ENCODE results near the gene COMTD1. TPM values are rescaled to one million over a fixed set of nuclear protein-coding genes. Genes with fewer than 3 reads are reported as not detected.

COMTD1 gene
- polyA plus RNA-seq, 1 donor (not counting 4 experiments of a cell fraction or from before 2014, with no cell fraction given), result 6.2 TPM

DNA sequence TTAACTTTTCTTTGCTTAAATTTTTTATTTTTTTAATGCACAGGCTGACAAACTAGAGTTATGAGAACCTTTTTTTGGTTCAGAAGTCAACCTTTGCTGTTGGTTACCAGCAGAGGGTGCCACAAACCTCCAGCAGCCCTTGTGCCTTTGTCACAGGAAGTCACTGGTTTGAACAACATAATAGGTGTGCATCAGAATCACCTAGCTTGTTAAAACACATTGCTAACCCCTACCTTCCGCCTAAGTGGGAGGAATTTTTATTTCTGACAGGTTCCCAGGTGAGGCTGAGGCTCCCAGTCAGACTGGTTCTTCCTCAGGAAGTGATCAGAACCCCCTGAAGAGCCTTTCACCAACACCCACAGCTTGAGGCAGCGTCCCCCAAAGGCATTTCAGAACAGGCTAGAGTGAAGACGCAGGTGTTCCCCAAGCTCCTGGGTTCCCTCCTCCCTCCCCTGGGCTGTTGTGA is 47.8 kb downstream of the COMTD1 start:
- H3K9ac ChIP-seq (ENCODE audit: control insufficient read depth, extremely low read depth, insufficient read depth, low read length), result peak overlapping the region; percentile 33
- H3K36me3 ChIP-seq (ENCODE audit: control insufficient read depth in 2 of 2, extremely low read depth in 1 of 2, insufficient read depth in 2 of 2, low read length in 2 of 2), result no peaks in the 10 kb centered on the region
- DNase-seq (ENCODE audit: low read depth, low spot score) (no peak), FAIRE-seq (peak; percentile 74)
- no peaks in the 10 kb centered on the region for H4K20me1 ChIP-seq (ENCODE audit: control insufficient read depth, extremely low read depth, insufficient read depth, low read length)
- H2AFZ ChIP-seq (ENCODE audit: control insufficient read depth, low read length), result peak overlapping the region; percentile 63
- H3K9me1 ChIP-seq (ENCODE audit: control insufficient read depth, extremely low read depth, insufficient read depth, low read length), result no peaks in the 10 kb centered on the region
- no peaks in the 10 kb centered on the region for H3K27me3 ChIP-seq (ENCODE audit: control insufficient read depth, extremely low read depth, insufficient read depth, low read length)
- H3K9me3 ChIP-seq (ENCODE audit: control insufficient read depth, low read depth, low read length), result no peaks in the 10 kb centered on the region
- H3K79me2 ChIP-seq (ENCODE audit: control insufficient read depth, insufficient read depth, low read length), result no peaks in the 10 kb centered on the region
- TF ChIP-seq EZH2 (IDR thresholded peaks at IDR 0.05; ENCODE audit: low read length), result no peak
- TF ChIP-seq, protein P1, sequence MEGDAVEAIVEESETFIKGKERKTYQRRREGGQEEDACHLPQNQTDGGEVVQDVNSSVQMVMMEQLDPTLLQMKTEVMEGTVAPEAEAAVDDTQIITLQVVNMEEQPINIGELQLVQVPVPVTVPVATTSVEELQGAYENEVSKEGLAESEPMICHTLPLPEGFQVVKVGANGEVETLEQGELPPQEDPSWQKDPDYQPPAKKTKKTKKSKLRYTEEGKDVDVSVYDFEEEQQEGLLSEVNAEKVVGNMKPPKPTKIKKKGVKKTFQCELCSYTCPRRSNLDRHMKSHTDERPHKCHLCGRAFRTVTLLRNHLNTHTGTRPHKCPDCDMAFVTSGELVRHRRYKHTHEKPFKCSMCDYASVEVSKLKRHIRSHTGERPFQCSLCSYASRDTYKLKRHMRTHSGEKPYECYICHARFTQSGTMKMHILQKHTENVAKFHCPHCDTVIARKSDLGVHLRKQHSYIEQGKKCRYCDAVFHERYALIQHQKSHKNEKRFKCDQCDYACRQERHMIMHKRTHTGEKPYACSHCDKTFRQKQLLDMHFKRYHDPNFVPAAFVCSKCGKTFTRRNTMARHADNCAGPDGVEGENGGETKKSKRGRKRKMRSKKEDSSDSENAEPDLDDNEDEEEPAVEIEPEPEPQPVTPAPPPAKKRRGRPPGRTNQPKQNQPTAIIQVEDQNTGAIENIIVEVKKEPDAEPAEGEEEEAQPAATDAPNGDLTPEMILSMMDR (optimal IDR thresholded peaks at IDR 0.05 in 1 of 3, IDR thresholded peaks at IDR 0.05 in 1 of 3, conservative IDR thresholded peaks at IDR 0.05 in 1 of 3; ENCODE audit: extremely low read depth in 1 of 3, insufficient read depth in 2 of 3, low read length in 3 of 3), result peak; percentile 79 to 84 (median 80)
- H3K4me1 ChIP-seq (ENCODE audit: control insufficient read depth, extremely low read depth, insufficient read depth, low read length), result peaks cover 13% of the 10 kb centered on the region
- H3K4me2 ChIP-seq (ENCODE audit: control insufficient read depth, extremely low read depth, insufficient read depth, low read depth, low read length), result peak overlapping the region; percentile 76
- H3K27ac ChIP-seq (ENCODE audit: control insufficient read depth, insufficient read depth, low read length), result peak overlapping the region; percentile 69
- dilution Hi-C loops (cut with MboI; ENCODE audit: extremely low pct_ligation_motif_present, low sequenced_read_pairs), result no loop called here
- H3K4me3 ChIP-seq (ENCODE audit: control insufficient read depth in 2 of 3, extremely low read depth in 1 of 3, insufficient read depth in 2 of 3, low read depth in 1 of 3, low read length in 3 of 3), result peak overlapping the region in 2 of 3 experiments; percentile 42 to 43

DNA sequence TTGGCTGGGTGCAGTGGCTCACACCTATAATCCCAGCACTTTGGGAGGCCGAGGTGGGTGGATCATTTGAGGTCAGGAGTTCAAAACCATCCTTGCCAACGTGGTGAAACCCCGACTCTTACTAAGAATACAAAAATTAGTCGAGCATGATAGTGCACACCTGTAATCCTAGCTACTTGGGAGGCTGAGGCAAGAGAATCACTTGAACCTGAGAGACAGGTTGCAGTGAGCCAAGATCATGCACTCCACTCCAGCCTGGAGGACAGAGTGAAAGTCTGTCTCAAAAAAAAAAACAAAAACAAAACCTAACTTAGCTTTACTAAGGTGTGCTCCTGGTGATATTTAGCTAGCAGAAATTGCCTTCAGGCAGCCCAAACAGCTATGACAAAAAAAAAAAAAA is 49.4 kb downstream of the COMTD1 start:
- no peak overlapping the region for H3K4me3 ChIP-seq (ENCODE audit: control insufficient read depth in 2 of 3, extremely low read depth in 1 of 3, insufficient read depth in 2 of 3, low read depth in 1 of 3, low read length in 3 of 3)
- no peak for TF ChIP-seq EZH2 (IDR thresholded peaks at IDR 0.05; ENCODE audit: low read length)
- TF ChIP-seq, protein P1 (optimal IDR thresholded peaks at IDR 0.05 in 1 of 3, IDR thresholded peaks at IDR 0.05 in 1 of 3, conservative IDR thresholded peaks at IDR 0.05 in 1 of 3; ENCODE audit: extremely low read depth in 1 of 3, insufficient read depth in 2 of 3, low read length in 3 of 3), result no peak
- H3K9ac ChIP-seq (ENCODE audit: control insufficient read depth, extremely low read depth, insufficient read depth, low read length), result no peak overlapping the region
- dilution Hi-C loops (cut with MboI; ENCODE audit: extremely low pct_ligation_motif_present, low sequenced_read_pairs), result no loop called here
- no peak overlapping the region for H3K4me2 ChIP-seq (ENCODE audit: control insufficient read depth, extremely low read depth, insufficient read depth, low read depth, low read length)
- H3K9me3 ChIP-seq (ENCODE audit: control insufficient read depth, low read depth, low read length), result no peaks in the 10 kb centered on the region
- no peak overlapping the region for H2AFZ ChIP-seq (ENCODE audit: control insufficient read depth, low read length)
- H3K79me2 ChIP-seq (ENCODE audit: control insufficient read depth, insufficient read depth, low read length), result no peaks in the 10 kb centered on the region
- DNase-seq (ENCODE audit: low read depth, low spot score) (no peak), FAIRE-seq (no peak)
- H3K27me3 ChIP-seq (ENCODE audit: control insufficient read depth, extremely low read depth, insufficient read depth, low read length), result no peaks in the 10 kb centered on the region
- H3K9me1 ChIP-seq (ENCODE audit: control insufficient read depth, extremely low read depth, insufficient read depth, low read length), result no peaks in the 10 kb centered on the region
- peaks cover 7% of the 10 kb centered on the region for H3K4me1 ChIP-seq (ENCODE audit: control insufficient read depth, extremely low read depth, insufficient read depth, low read length)
- no peak overlapping the region for H3K27ac ChIP-seq (ENCODE audit: control insufficient read depth, insufficient read depth, low read length)
- no peaks in the 10 kb centered on the region for H4K20me1 ChIP-seq (ENCODE audit: control insufficient read depth, extremely low read depth, insufficient read depth, low read length)
- H3K36me3 ChIP-seq (ENCODE audit: control insufficient read depth in 2 of 2, extremely low read depth in 1 of 2, insufficient read depth in 2 of 2, low read length in 2 of 2), result no peaks in the 10 kb centered on the region

Small RNAs within 50 kb of the gene (small RNA-seq; reads per million reads assigned to genes)
- gene HMGA1P5 (ENCODE audit: insufficient read length in 3 of 3, low read depth in 3 of 3, low replicate concordance in 1 of 3) (0 reads per million in 3 experiments), gene RPL39P25 (ENCODE audit: insufficient read length in 3 of 3, low read depth in 3 of 3, low replicate concordance in 1 of 3) (0 reads per million in 3 experiments)

Other genes with a start within 250 kb of the COMTD1 start
- gene SAMD8, start 124.3 kb downstream of the COMTD1 start, polyA plus RNA-seq, result 16.4 to 33.4 TPM (median 31.7 TPM) in 3 replicates
- 82.5 to 218 TPM (median 152 TPM) in 3 replicates for gene VDAC2, start 25.2 kb downstream of the COMTD1 start, polyA plus RNA-seq
- gene ZNF503, start 165.8 kb upstream of the COMTD1 start, polyA plus RNA-seq, result 1.5 to 3.1 TPM (median 2.8 TPM) in 3 replicates
- 0.46 TPM in 1 of 3 replicates, not detected in the others for gene LRMDA, start 195.7 kb upstream of the COMTD1 start, polyA plus RNA-seq